Stimulated activated CD8-positive, alpha-beta memory T cell treated with anti-CD3 and anti-CD28 coated beads, Interleukin-7, amount 100 ng/mL, for 24 hours (primary cell): Measurements from ENCODE around the gene BCL2A1.
A peak's percentile ranks its signal among the peaks of the same experiment; 100 is the strongest.
"Not testable (repeated sequence)": the region's sequence is repeated elsewhere in the genome, so short reads cannot be mapped to it uniquely, and the experiment has no call there.

Experiments used
- DNase-seq: peaks from one replicate; pipeline ENCODE4 v3.0.0-alpha.2; 2020; ENCODE audit warnings: low read depth

The BCL2A1 gene

GRCh38 chr15:79923515-79924169 lies 47.4 kb downstream of the BCL2A1 start:
- peak; percentile 96 for DNase-seq

GRCh38 chr15:79923079-79923514 lies 47.9 kb downstream of the BCL2A1 start:
- DNase-seq, result peak; percentile 46

- DNase-seq, result no peak
Observed at GRCh38 chr15:79922512-79923078, 48.4 kb downstream of the BCL2A1 start.

GRCh38 chr15:79919749-79920511 lies 51.1 kb downstream of the BCL2A1 start:
- DNase-seq, result no peak

- DNase-seq, result no peak
Observed at GRCh38 chr15:79919090-79919748, 51.8 kb downstream of the BCL2A1 start.

GRCh38 chr15:79918278-79918677 lies 52.7 kb downstream of the BCL2A1 start:
- no peak for DNase-seq

- no peak for DNase-seq
Observed at GRCh38 chr15:79916502-79917132, 54.4 kb downstream of the BCL2A1 start.

GRCh38 chr15:79915776-79916501 lies 55.1 kb downstream of the BCL2A1 start:
- not testable (repeated sequence) for DNase-seq

GRCh38 chr15:79914728-79915127 lies 56.3 kb downstream of the BCL2A1 start:
- no peak for DNase-seq
